Hepatocyte (in vitro differentiated cells): ENCODE data around the gene ZNF565. TPM values are rescaled to one million over a fixed set of nuclear protein-coding genes. Genes with fewer than 3 reads are reported as not detected.

Source experiments
- DNase-seq: peaks from one replicate; pipeline ENCODE4 v3.0.0-alpha.2; 2016; ENCODE audit warnings: low spot score
- H2AFZ ChIP-seq: fragments of 200-600 bp; sonication (generic); 2 replicates; pipeline ENCODE4 v1.6.0; 2016; ENCODE audit warnings: antibody characterized with exemption, mild to moderate bottlenecking
- H3K27ac ChIP-seq: fragments of 200-600 bp; sonication (generic); 2 replicates; pipeline ENCODE4 v1.5.1; 2016; ENCODE audit warnings: mild to moderate bottlenecking
- H3K27me3 ChIP-seq: fragments of 200-600 bp; sonication (generic); 2 replicates; pipeline ENCODE4 v1.6.1; 2016
- H3K36me3 ChIP-seq: fragments of 200-600 bp; sonication (generic); replicated peaks from 2 replicates; pipeline ENCODE4 v1.5.1; 2016; ENCODE audit warnings: low read depth; ENCODE audit not compliant: insufficient read depth
- H3K4me1 ChIP-seq: fragments of 200-600 bp; sonication (generic); 2 replicates; pipeline ENCODE4 v1.5.1; 2016; ENCODE audit warnings: mild to moderate bottlenecking, moderate library complexity; ENCODE audit not compliant: insufficient read depth
- H3K4me2 ChIP-seq: fragments of 200-600 bp; sonication (generic); 2 replicates; pipeline ENCODE4 v1.6.0; 2016
- H3K4me3 ChIP-seq: fragments of 200-600 bp; sonication (generic); 2 replicates; pipeline ENCODE4 v1.5.1; 2016; ENCODE audit warnings: mild to moderate bottlenecking
- H3K79me2 ChIP-seq: fragments of 200-600 bp; sonication (generic); 2 replicates; pipeline ENCODE4 v1.6.0; 2017; ENCODE audit warnings: mild to moderate bottlenecking
- H3K9me2 ChIP-seq: fragments of 200-600 bp; sonication (generic); replicated peaks from 2 replicates; pipeline ENCODE4 v1.6.0; 2017; ENCODE audit warnings: mild to moderate bottlenecking; ENCODE audit not compliant: insufficient read depth
- H3K9me3 ChIP-seq: fragments of 200-600 bp; sonication (generic); 2 replicates; pipeline ENCODE4 v1.5.1; 2016; ENCODE audit warnings: low read depth, mild to moderate bottlenecking
- H4K20me1 ChIP-seq: fragments of 200-600 bp; sonication (generic); 2 replicates; pipeline ENCODE4 v1.6.0; 2016; ENCODE audit warnings: mild to moderate bottlenecking; ENCODE audit not compliant: insufficient read depth, poor library complexity, severe bottlenecking
- EZH2 ChIP-seq: fragments of 200-600 bp; sonication (generic); IDR thresholded peaks from 2 replicates; pipeline ENCODE4 v1.6.1; 2016; ENCODE audit warnings: antibody characterized with exemption, mild to moderate bottlenecking, borderline replicate concordance
- EZH2phosphoT487 ChIP-seq: fragments of 200-600 bp; sonication (generic); IDR thresholded peaks from one replicate; pipeline ENCODE4 v1.6.1; 2018; ENCODE audit warnings: antibody characterized with exemption, mild to moderate bottlenecking, low read depth, moderate library complexity; ENCODE audit not compliant: unreplicated experiment, severe bottlenecking
- WGBS: methylation state at CpG from one replicate; pipeline ENCODE4 v1.1.6; 2016; ENCODE audit warnings: low lambda C conversion rate; ENCODE audit errors: missing lambda C conversion rate; 5-methylcytosine and 5-hydroxymethylcytosine counted together
- polyA plus RNA-seq: library from polyadenylated mRNA; unstranded; fragments of >200 nt; fragmentation: Nextera tagmentation; extraction: Ambion mirVana; gene quantifications from 2 replicates; pipeline ENCODE4 v1.2.1, GENCODE V29; 2016
- total RNA-seq: library from RNA; depleted of rRNA; stranded (reverse); fragments of >200 nt; gene quantifications from 2 replicates; pipeline ENCODE4 v1.2.3, GENCODE V29; 2014
- TF ChIP-seq, protein P1 (sequence below): fragments of 200-600 bp; sonication (generic); IDR thresholded peaks from 2 replicates; pipeline ENCODE4 v1.5.1; 2016; ENCODE audit warnings: antibody characterized with exemption, mild to moderate bottlenecking; ENCODE audit not compliant: poor library complexity

The ZNF565 gene
- total RNA-seq (3.5 and 8.1 TPM in 2 replicates), polyA plus RNA-seq (3.0 and 7.9 TPM in 2 replicates)

DNA sequence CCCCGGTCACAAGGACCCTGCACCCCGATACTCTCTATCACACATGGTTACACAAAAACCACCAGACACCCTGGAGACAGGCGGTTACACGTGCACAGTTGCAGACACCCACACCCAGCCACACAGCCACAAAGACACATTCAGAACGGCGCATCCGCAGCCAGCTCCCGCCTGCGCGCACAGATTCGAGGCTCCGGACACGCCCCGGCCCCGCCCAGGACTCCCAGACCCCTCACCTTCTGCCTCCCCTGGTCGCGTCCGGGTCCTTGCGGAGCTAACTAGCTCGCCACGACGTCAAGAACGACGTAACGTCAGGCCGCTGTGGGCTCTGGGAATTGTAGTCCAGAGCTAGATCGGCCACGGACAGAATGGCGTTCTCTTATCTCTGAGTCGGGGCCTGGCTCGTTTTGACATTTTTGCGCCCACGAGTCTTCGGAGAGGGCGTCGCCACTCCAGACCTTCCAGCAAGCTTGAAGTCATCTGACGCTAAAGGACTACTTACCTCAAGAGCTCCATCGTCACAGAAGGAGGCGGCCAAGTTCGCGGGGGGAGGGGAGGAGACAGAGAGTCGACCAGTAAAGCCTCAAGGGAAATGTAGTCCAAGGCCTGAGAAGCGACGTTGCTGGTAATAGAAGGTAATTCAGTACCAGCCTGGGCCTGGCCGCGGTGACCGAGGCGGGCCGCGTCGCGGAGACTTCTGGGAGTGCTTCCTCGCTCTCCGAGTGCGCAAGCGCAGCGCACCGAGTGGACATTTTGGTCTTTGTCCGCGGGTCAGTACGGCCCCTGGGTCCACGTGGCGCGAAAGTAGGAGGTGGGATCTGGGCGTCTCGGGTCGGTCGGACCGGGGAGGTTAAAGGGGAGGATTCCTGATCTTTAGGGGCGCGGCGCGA is at the start of gene ZNF565, which contains the start of gene ZNF146:
Gene ZNF565 (minus strand): TSS at position 280 of the 890 bp plus-strand sequence. CDS start 12,680 bp downstream, outside the sequence.
Gene ZNF146 (plus strand): TSS at position 721 of the 890 bp plus-strand sequence. CDS start 21,335 bp downstream, outside the sequence.
- no peak for TF ChIP-seq EZH2
- TF ChIP-seq EZH2phosphoT487, result no peak
- TF ChIP-seq, protein P1, sequence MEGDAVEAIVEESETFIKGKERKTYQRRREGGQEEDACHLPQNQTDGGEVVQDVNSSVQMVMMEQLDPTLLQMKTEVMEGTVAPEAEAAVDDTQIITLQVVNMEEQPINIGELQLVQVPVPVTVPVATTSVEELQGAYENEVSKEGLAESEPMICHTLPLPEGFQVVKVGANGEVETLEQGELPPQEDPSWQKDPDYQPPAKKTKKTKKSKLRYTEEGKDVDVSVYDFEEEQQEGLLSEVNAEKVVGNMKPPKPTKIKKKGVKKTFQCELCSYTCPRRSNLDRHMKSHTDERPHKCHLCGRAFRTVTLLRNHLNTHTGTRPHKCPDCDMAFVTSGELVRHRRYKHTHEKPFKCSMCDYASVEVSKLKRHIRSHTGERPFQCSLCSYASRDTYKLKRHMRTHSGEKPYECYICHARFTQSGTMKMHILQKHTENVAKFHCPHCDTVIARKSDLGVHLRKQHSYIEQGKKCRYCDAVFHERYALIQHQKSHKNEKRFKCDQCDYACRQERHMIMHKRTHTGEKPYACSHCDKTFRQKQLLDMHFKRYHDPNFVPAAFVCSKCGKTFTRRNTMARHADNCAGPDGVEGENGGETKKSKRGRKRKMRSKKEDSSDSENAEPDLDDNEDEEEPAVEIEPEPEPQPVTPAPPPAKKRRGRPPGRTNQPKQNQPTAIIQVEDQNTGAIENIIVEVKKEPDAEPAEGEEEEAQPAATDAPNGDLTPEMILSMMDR, result no peak
- H3K9me3 ChIP-seq, result no peaks in the 10 kb centered on the region
- under 1% methylated on average over 73 of the region's 73 CpGs for WGBS
- H4K20me1 ChIP-seq, result peaks cover 14% of the 10 kb centered on the region
- no peaks in the 10 kb centered on the region for H3K36me3 ChIP-seq
- H2AFZ ChIP-seq, result peak within 1 kb of the TSS; percentile 41
- H3K4me2 ChIP-seq, result peak within 1 kb of the TSS; percentile 87
- H3K79me2 ChIP-seq, result peaks cover 54% of the 10 kb centered on the region
- H3K9me2 ChIP-seq, result no peaks in the 10 kb centered on the region
- peak; percentile 99 for DNase-seq
- peak within 1 kb of the TSS; percentile 91 for H3K27ac ChIP-seq
- H3K4me1 ChIP-seq, result peaks cover 8% of the 10 kb centered on the region
- H3K27me3 ChIP-seq, result no peaks in the 10 kb centered on the region
- peak within 1 kb of the TSS; percentile 68 for H3K4me3 ChIP-seq

DNA sequence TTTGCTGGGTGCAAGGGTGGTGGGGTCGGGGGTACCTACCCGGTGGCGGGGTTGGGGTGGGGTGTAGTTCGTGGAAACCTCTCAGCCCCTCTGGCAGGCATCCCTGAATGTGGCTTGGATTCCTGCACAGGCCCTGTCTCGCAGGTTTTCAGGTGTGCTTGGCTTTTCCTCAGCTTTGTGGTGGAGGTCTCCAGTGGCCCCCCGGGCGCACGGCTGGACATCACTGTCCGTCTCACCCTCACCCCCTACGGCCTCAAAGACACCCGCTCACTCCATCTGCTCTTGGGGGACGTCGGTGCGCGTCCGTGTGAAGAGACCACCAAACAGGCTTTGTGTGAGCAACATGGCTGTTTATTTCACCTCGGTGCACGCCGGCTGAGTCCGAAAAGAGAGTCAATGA is 44.7 kb upstream of the ZNF565 start:
- H3K9me2 ChIP-seq, result no peaks in the 10 kb centered on the region
- H3K36me3 ChIP-seq, result no peaks in the 10 kb centered on the region
- H3K4me2 ChIP-seq, result no peak overlapping the region
- no peak for DNase-seq
- WGBS, result 96% methylated on average over 18 of the region's 20 CpGs
- H2AFZ ChIP-seq, result no peak overlapping the region
- TF ChIP-seq EZH2phosphoT487, result no peak
- no peak for TF ChIP-seq EZH2
- TF ChIP-seq, protein P1, result no peak
- H3K27me3 ChIP-seq, result no peaks in the 10 kb centered on the region
- no peaks in the 10 kb centered on the region for H3K79me2 ChIP-seq
- no peak overlapping the region for H3K27ac ChIP-seq
- no peak overlapping the region for H3K4me3 ChIP-seq
- no peaks in the 10 kb centered on the region for H3K9me3 ChIP-seq
- no peaks in the 10 kb centered on the region for H3K4me1 ChIP-seq
- H4K20me1 ChIP-seq, result no peaks in the 10 kb centered on the region

DNA sequence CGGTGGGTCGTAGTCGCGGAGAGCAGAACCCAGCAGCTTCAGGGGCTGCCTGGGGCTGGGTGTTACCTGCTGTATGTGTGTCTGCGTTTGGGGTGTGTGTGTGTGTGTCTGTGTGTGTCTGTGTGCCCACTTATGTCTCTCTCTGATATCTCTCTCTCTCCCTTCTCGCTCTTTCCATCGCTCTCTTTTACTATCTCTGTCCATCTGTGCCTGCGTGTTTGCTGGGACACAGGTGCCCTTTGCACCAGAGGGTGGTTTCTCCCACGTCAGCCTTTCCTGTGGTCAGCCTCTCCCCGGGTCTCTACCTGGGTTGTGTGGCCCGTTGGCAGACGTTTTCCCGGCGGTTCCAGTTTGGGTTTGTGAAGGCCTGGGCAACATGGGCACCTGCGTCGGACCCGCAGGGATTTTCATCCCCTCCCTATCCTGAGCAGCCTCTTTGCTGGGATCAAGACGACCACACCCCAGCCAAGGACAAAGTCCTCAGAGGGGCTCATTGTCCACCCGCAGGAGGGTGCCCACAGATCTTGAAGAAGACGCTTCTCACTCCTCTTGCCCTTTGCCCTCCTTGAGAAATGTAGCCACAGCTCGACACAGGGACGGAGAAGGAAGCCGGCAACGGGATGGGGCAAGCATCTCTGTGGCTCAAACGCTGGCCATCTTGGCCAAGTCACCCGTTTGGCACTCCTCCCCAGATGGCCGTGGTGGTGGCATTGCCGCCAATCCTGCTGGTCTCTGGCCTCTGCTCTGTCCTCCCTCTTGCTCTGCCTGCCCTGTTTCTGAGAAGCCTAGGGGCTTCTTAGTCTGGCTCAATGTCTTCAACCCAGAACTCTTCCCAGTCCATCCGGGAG is 43.8 kb upstream of the ZNF565 start:
- Histone ChIP-seq H3K4me2 (no peak overlapping the region), H3K9me3 (no peaks in the 10 kb centered on the region), H2AFZ (no peak overlapping the region), H3K79me2 (no peaks in the 10 kb centered on the region), H3K4me1 (no peaks in the 10 kb centered on the region), H3K4me3 (no peak overlapping the region), H3K9me2 (no peaks in the 10 kb centered on the region), H3K27me3 (no peaks in the 10 kb centered on the region), H3K36me3 (no peaks in the 10 kb centered on the region), H4K20me1 (no peaks in the 10 kb centered on the region), H3K27ac (no peak overlapping the region)
- 94% methylated on average over 29 of the region's 29 CpGs for WGBS
- no peak for TF ChIP-seq EZH2
- DNase-seq, result no peak
